B cell (primary cell): ENCODE measurements around the gene PDPR.
"Not testable (repeated sequence)": the region's sequence is repeated elsewhere in the genome, so short reads cannot be mapped to it uniquely, and the experiment has no call there.

Experiments
- CTCF ChIP-seq: fragments of 200-600 bp; IDR thresholded peaks from one replicate; pipeline ENCODE4 v1.8.0; 2022; ENCODE audit warnings: antibody characterized with exemption, mild to moderate bottlenecking
- EZH2 ChIP-seq: IDR thresholded peaks from 2 replicates; pipeline ENCODE4 v1.6.1; 2012; ENCODE audit warnings: borderline replicate concordance, low read depth, mild to moderate bottlenecking, moderate library complexity, low read length; ENCODE audit not compliant: insufficient read depth, poor library complexity, severe bottlenecking

DNA sequence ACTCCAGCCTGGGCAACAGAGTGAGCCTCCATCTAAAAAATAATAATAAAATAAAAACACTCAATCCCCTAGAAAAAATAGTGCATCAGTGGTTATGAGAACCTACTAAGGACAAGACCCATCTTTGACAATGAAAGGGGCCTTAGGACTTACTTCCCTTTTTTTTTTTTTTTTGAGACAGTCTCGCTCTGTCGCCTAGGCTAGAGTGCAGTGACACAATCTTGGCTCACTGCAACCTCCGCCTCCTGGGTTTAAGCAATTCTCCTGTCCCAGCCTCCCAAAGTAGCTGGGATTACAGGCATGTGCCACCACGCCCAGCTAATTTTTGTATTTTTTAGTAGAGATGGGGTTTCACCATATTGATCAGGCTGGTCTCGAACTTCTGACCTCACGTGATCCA, 2.0 kb upstream of the PDPR start:
- TF ChIP-seq CTCF, EZH2: not testable (repeated sequence)
